Uterus (tissue), 4 donors: ENCODE data around the gene TANC1. TPM values are rescaled to one million over a fixed set of nuclear protein-coding genes. Genes with fewer than 3 reads are reported as not detected.
A peak's percentile ranks its signal among the peaks of the same experiment; 100 is the strongest.

Experiments used
- DNase-seq, 2 donors: peaks; one replicate each; pipeline ENCODE4 v3.0.0-alpha.2; 2019 to 2020
- H3K27ac ChIP-seq, 2 donors: fragments of 200-600 bp; sonication (generic); 1 replicate in 1 of 2; 2 replicates in 1 of 2; pipeline ENCODE4 v1.5.1; 2016 to 2018
- H3K27me3 ChIP-seq, 2 donors: fragments of 200-600 bp; sonication (generic); one replicate each; pipeline ENCODE4 v1.5.1; 2018 to 2019; ENCODE audit warnings: control low read depth in 1 of 2
- H3K36me3 ChIP-seq, 2 donors: fragments of 200-600 bp; sonication (generic); one replicate each; pipeline ENCODE4 v1.5.1; 2019; ENCODE audit warnings: control low read depth in 1 of 2
- H3K4me1 ChIP-seq, 2 donors: fragments of 200-600 bp; sonication (generic); one replicate each; pipeline ENCODE4 v1.5.1; 2018 to 2019; ENCODE audit warnings: control low read depth in 1 of 2
- H3K4me3 ChIP-seq, 2 donors: fragments of 200-600 bp; sonication (generic); 1 replicate in 1 of 2; 2 replicates in 1 of 2; pipeline ENCODE4 v1.5.1; 2018 to 2019; ENCODE audit warnings: mild to moderate bottlenecking in 1 of 2
- H3K9me3 ChIP-seq, 2 donors: fragments of 200-600 bp; sonication (generic); one replicate each; pipeline ENCODE4 v1.5.1; 2019; ENCODE audit warnings: control low read depth in 1 of 2
- POLR2A ChIP-seq, 2 donors: fragments of 450-650 bp; IDR thresholded peaks; one replicate each; pipeline ENCODE4 v1.6.1; 2016; ENCODE audit warnings: antibody characterized with exemption in 2 of 2, mild to moderate bottlenecking in 1 of 2, moderate library complexity in 1 of 2
- intact Hi-C: fragments of 100-400 bp; cut with DNase I; formaldehyde crosslinking; loops from one replicate; pipeline ENCODE4 v1.15.1; 2023; ENCODE audit warnings: low total_unique reads
- total RNA-seq, 4 donors: library from RNA; depleted of rRNA in 3 of 4; stranded (reverse); fragments of >200 nt in 3 of 4; gene quantifications; one replicate each; pipeline versions ENCODE4 v1.1.0 to v1.2.4, GENCODE V29; 2014 to 2023
- TF ChIP-seq, protein P1 (sequence below), 4 experiments: fragments of 200-600 bp in 2 of 4; fragments of 450-650 bp in 2 of 4; sonication (generic) in 2 of 4; IDR thresholded peaks; one replicate each; pipeline ENCODE4 v1.5.1; 2016 to 2019; ENCODE audit warnings: antibody characterized with exemption in 4 of 4, mild to moderate bottlenecking in 2 of 4, moderate library complexity in 1 of 4
- donor health status: DM: yes; HTN: yes; CAD: no.

The TANC1 gene
- total RNA-seq, 4 donors from 2014 or later = 34.7 to 92.7 (median 67.4) TPM

DNA sequence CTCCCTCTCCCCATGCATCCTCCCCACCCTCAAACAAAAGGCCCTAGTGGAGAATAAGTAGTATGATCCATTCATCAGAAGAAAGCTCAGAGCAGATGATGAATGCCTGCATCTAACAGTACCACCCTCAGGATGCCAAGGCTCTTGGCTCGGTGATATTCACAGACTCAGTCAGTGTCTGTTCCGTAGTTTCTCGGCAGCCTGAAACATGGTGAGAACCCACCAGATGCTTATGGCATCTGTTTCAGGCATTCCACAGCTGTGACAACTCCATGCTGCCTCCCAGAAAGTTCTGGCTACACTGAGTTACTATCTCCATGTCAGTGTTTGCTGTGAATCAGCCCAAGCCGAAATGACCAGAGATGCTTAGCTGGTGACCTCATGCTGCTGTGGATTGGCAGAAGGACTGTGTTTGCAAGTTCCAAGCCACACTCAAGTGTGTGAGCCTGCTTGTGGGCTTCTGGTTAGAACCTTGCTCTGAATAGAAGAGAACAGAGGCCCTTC lies 234.2 kb downstream of the TANC1 start:
- Histone ChIP-seq H3K4me1 (no peaks in the 10 kb centered on the region), H3K9me3 (no peaks in the 10 kb centered on the region), H3K4me3 (no peak overlapping the region), H3K27me3 (no peaks in the 10 kb centered on the region), H3K27ac (peak overlapping the region; percentile 53 to 87), H3K36me3 (no peaks in the 10 kb centered on the region)
- no peak for TF ChIP-seq POLR2A (IDR thresholded peaks at IDR 0.05)
- TF ChIP-seq, protein P1, sequence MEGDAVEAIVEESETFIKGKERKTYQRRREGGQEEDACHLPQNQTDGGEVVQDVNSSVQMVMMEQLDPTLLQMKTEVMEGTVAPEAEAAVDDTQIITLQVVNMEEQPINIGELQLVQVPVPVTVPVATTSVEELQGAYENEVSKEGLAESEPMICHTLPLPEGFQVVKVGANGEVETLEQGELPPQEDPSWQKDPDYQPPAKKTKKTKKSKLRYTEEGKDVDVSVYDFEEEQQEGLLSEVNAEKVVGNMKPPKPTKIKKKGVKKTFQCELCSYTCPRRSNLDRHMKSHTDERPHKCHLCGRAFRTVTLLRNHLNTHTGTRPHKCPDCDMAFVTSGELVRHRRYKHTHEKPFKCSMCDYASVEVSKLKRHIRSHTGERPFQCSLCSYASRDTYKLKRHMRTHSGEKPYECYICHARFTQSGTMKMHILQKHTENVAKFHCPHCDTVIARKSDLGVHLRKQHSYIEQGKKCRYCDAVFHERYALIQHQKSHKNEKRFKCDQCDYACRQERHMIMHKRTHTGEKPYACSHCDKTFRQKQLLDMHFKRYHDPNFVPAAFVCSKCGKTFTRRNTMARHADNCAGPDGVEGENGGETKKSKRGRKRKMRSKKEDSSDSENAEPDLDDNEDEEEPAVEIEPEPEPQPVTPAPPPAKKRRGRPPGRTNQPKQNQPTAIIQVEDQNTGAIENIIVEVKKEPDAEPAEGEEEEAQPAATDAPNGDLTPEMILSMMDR (IDR thresholded peaks at IDR 0.05) = no peak
- peak; percentile 68 to 80 for DNase-seq
- intact Hi-C loops = no loop called here

DNA sequence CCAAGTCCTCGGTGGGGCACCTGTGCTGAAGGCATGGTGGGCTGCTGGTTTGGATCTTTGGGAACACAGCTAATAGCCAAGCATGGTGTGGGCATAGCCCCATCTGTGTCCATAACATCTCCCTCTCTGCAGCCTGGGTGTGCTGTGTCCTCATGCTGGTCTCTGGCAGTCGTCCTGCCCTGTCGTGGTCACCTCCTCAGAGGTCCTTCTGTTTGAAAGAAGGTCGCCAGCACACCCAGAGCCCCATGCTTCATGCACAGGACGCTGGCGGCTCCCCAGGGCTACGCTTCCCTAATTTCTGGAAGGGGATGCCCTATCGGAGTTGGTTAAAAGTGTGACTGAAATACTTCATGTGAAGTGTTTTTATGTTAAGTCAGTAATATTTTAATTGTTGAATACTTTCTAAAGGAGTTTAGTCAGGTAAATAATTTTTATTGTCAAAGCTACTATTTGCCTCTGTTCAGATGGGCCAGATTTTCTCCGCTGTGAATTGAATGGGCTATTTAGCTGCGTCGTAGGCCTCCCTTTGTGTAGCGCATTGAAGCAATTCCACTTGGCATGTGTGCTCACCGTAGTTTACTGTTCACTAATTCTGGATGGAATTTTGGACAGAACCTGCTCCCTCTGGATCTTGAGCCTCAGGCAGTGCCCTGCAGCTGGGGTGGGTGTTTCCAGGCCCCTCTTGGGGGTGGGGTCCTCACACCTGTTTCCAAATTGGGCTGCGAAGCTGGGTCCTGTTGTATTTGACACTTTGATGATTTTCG lies 236.1 kb downstream of the TANC1 start:
- Histone ChIP-seq H3K4me1 (no peaks in the 10 kb centered on the region), H3K9me3 (no peaks in the 10 kb centered on the region), H3K36me3 (no peaks in the 10 kb centered on the region), H3K27me3 (no peaks in the 10 kb centered on the region), H3K4me3 (no peak overlapping the region), H3K27ac (no peak overlapping the region)
- intact Hi-C loops = no loop called here
- TF ChIP-seq, protein P1 (IDR thresholded peaks at IDR 0.05) = no peak
- DNase-seq = no peak

DNA sequence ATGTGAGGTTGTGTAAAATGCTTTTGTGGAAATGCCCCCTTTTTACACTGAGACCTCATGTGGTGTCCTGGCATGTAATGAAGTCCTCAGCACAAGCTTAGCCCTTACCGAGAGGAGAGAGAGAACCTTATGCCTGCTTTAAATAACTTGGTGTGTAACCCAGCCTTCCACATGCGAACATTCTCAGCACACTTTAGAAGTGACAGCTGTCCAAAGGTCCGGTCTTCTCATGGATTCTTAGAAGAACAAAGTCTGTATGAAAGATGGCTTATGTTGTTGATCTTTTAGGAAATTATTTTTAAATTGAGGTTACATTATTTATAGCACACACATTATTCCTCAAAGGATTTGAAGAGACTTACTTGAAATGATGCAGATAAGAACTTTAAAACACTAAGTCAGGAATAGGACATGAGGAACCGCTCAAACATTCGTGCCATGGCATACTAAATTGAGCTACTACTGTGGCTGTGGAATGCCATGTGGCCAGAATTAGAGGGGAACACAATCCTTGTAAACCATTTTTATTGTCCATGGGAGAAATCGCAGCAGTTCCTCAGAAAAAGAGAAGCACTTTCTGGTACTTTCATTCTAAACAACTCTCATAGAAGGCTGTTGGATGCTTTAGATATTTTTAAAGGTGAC lies 238.4 kb downstream of the TANC1 start:
- Histone ChIP-seq H3K36me3 (no peaks in the 10 kb centered on the region), H3K27ac (no peak overlapping the region), H3K9me3 (no peaks in the 10 kb centered on the region), H3K4me1 (no peaks in the 10 kb centered on the region), H3K27me3 (no peaks in the 10 kb centered on the region), H3K4me3 (no peak overlapping the region)
- TF ChIP-seq, protein P1 (IDR thresholded peaks at IDR 0.05) = no peak
- TF ChIP-seq POLR2A (IDR thresholded peaks at IDR 0.05) = no peak
- intact Hi-C loops = no loop called here
- no peak for DNase-seq

DNA sequence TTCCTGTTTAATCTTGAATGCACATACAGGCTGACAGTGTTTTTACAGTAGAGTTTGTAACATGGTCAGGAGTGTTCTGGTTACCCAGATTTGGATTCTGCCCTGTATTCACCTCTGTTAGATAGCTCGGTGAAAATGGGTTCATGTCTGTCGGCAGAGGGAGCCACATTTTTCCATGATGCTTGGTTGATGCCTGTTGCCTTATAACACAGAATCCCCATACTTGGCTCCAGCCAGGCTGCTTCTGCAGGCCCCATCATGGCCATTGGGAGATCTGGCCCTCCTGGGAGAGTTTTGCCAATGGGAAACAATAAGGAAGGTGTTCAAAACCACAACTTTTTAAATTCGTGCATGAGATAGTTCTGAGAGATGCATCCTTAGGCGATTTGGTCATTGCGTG lies 240.0 kb downstream of the TANC1 start:
- TF ChIP-seq POLR2A (IDR thresholded peaks at IDR 0.05) = no peak
- TF ChIP-seq, protein P1 (IDR thresholded peaks at IDR 0.05) = no peak
- Histone ChIP-seq H3K9me3 (no peaks in the 10 kb centered on the region), H3K27ac (no peak overlapping the region), H3K4me3 (no peak overlapping the region), H3K27me3 (no peaks in the 10 kb centered on the region), H3K4me1 (no peaks in the 10 kb centered on the region), H3K36me3 (no peaks in the 10 kb centered on the region)
- no peak for DNase-seq
- intact Hi-C loops = no loop called here
